Loucy (cell line): ENCODE data around the gene CTRL.
"Not testable (repeated sequence)": the region's sequence is repeated elsewhere in the genome, so short reads cannot be mapped to it uniquely, and the experiment has no call there.

Source experiments
- H2AFZ ChIP-seq: fragments of 200-600 bp; sonication (generic); 2 replicates; pipeline ENCODE4 v1.6.0; 2016; ENCODE audit warnings: antibody characterized with exemption, mild to moderate bottlenecking, low read length, moderate library complexity
- H3F3A ChIP-seq: fragments of 200-600 bp; 2 replicates; pipeline ENCODE4 v1.6.0; 2016; ENCODE audit warnings: antibody characterized with exemption, low read depth, mild to moderate bottlenecking
- H3K27me3 ChIP-seq: fragments of 200-600 bp; sonication (generic); 2 replicates; pipeline ENCODE4 v1.6.1; 2014; ENCODE audit warnings: low read length, mild to moderate bottlenecking; ENCODE audit not compliant: insufficient read depth, poor library complexity, severe bottlenecking
- H3K36me3 ChIP-seq: fragments of 200-600 bp; sonication (generic); 2 replicates; pipeline ENCODE4 v1.6.1; 2016; ENCODE audit warnings: low read length; ENCODE audit not compliant: insufficient read depth
- H3K4me1 ChIP-seq: fragments of 200-600 bp; sonication (generic); 2 replicates; pipeline ENCODE4 v1.5.1; 2014; ENCODE audit warnings: low read length, mild to moderate bottlenecking; ENCODE audit not compliant: insufficient read depth, poor library complexity, severe bottlenecking
- H3K4me2 ChIP-seq: fragments of 200-600 bp; sonication (generic); 2 replicates; pipeline ENCODE4 v1.6.0; 2014; ENCODE audit warnings: antibody characterized with exemption, low read length, low read depth, mild to moderate bottlenecking; ENCODE audit not compliant: poor library complexity, severe bottlenecking
- H3K4me3 ChIP-seq: fragments of 200-600 bp; sonication (generic); 2 replicates; pipeline ENCODE4 v1.5.1; 2014; ENCODE audit warnings: low read length, mild to moderate bottlenecking, mixed read lengths; ENCODE audit not compliant: poor library complexity, severe bottlenecking
- H3K79me2 ChIP-seq: fragments of 200-600 bp; sonication (generic); 2 replicates; pipeline ENCODE4 v1.6.1; 2014; ENCODE audit warnings: low read length; ENCODE audit not compliant: insufficient read depth
- H3K9ac ChIP-seq: fragments of 200-600 bp; sonication (generic); 2 replicates; pipeline ENCODE4 v1.6.0; 2014; ENCODE audit warnings: mild to moderate bottlenecking, low read depth, low read length, moderate library complexity; ENCODE audit not compliant: poor library complexity, severe bottlenecking
- H3K9me2 ChIP-seq: fragments of 200-600 bp; sonication (generic); replicated peaks from 2 replicates; pipeline ENCODE4 v1.6.1; 2016; ENCODE audit warnings: low read depth, low read length, mixed read lengths
- H3K9me3 ChIP-seq: fragments of 200-600 bp; sonication (generic); 2 replicates; pipeline ENCODE4 v1.6.1; 2014; ENCODE audit warnings: mild to moderate bottlenecking, antibody characterized with exemption, low read length, low read depth; ENCODE audit not compliant: insufficient read depth
- H4K20me1 ChIP-seq: fragments of 200-600 bp; sonication (generic); 2 replicates; pipeline ENCODE4 v1.6.0; 2014; ENCODE audit warnings: antibody characterized with exemption, low read length, mild to moderate bottlenecking; ENCODE audit not compliant: insufficient read depth, poor library complexity, severe bottlenecking
- EZH2phosphoT487 ChIP-seq: fragments of 200-600 bp; IDR thresholded peaks from 2 replicates; pipeline ENCODE4 v1.6.1; 2018; ENCODE audit warnings: antibody characterized with exemption, mild to moderate bottlenecking, moderate library complexity, borderline replicate concordance
- TF ChIP-seq, protein P1 (sequence below): fragments of 200-600 bp; sonication (generic); conservative IDR thresholded peaks from 2 replicates; pipeline ENCODE4 v1.5.1; 2014; ENCODE audit warnings: mild to moderate bottlenecking, antibody characterized with exemption, low read length

The CTRL gene

DNA sequence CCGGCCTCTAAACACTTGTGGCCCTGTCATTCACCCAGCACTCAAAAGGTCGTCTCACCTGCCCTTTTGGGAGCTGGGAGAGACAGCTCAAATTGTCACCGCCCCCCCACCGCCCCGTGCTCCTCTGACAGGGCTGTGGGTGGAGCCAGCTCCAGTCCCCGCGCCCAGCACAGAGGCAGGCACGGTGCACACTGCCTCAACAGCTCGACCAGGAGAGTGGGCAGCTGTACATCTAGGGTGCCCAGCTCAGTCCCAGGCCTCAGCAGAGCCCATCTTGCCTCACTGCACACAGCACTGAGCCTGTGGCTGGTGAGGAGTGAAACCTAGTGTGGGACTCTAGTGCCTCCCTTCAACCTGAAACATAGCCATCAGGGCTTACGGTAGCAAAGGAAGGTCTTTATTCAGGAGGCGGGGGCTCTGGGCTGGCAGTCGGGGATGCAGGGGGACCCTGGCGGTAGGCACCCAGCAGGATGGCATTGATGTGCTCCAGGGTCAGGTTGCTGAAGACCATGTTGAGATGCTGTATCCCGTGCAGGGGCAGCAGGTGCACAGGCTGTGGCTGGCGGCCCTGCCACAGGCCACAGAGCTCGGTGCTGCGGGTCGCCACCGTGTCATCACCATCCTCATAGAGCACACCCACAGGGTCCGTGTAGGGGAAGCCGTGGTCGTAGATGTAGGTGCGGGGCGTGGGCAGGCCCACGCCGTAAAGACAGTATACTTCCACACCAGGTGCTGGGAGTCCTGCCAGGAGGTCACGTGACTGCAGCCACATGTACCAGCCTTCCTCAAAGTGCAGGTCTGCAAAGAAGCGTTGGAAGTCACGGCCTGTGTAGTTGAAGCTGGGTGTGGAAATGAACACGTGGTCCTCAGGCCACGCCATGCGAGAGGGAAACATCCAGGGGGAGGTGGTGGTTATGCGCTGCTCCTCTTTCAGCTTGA, 8.1 kb upstream of the CTRL start:
- H3K9me2 ChIP-seq, result no peaks in the 10 kb centered on the region
- no peaks in the 10 kb centered on the region for H3K27me3 ChIP-seq
- no peak overlapping the region for H3K4me2 ChIP-seq
- no peak overlapping the region for H2AFZ ChIP-seq
- H3K4me3 ChIP-seq, result no peak overlapping the region
- peaks cover 24% of the 10 kb centered on the region for H3K4me1 ChIP-seq
- H3K9me3 ChIP-seq, result no peaks in the 10 kb centered on the region
- H3K9ac ChIP-seq, result no peak overlapping the region
- H3F3A ChIP-seq, result no peaks in the 10 kb centered on the region; the same call in 1 of the 2 replicates
- TF ChIP-seq, protein P1, sequence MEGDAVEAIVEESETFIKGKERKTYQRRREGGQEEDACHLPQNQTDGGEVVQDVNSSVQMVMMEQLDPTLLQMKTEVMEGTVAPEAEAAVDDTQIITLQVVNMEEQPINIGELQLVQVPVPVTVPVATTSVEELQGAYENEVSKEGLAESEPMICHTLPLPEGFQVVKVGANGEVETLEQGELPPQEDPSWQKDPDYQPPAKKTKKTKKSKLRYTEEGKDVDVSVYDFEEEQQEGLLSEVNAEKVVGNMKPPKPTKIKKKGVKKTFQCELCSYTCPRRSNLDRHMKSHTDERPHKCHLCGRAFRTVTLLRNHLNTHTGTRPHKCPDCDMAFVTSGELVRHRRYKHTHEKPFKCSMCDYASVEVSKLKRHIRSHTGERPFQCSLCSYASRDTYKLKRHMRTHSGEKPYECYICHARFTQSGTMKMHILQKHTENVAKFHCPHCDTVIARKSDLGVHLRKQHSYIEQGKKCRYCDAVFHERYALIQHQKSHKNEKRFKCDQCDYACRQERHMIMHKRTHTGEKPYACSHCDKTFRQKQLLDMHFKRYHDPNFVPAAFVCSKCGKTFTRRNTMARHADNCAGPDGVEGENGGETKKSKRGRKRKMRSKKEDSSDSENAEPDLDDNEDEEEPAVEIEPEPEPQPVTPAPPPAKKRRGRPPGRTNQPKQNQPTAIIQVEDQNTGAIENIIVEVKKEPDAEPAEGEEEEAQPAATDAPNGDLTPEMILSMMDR, result no peak
- TF ChIP-seq EZH2phosphoT487, result no peak
- peaks cover 30% of the 10 kb centered on the region for H3K79me2 ChIP-seq
- peaks cover 7% of the 10 kb centered on the region for H4K20me1 ChIP-seq
- no peaks in the 10 kb centered on the region for H3K36me3 ChIP-seq

DNA sequence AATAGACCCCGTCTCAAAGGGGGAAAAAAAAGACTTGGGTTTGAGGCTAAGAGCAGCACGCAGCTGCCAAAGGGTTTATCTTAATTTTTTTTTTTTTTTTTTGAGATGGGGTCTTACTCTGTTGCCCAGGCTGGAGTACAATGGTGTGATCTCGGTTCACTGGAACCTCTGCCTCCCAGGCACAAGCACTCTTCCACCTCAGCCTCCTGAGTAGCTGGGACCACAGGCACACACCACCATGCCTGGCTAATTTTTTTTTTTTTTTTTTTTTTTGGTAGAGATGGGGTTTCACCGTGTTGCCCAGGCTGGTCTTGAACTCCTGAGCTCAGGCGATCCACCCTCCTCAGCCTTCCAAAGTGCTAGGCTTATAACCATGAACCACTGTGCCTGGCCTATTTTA, 6.1 kb upstream of the CTRL start:
- H4K20me1 ChIP-seq, result not testable (repeated sequence)
- H3K9ac ChIP-seq, result peak overlapping the region; percentile 96

DNA sequence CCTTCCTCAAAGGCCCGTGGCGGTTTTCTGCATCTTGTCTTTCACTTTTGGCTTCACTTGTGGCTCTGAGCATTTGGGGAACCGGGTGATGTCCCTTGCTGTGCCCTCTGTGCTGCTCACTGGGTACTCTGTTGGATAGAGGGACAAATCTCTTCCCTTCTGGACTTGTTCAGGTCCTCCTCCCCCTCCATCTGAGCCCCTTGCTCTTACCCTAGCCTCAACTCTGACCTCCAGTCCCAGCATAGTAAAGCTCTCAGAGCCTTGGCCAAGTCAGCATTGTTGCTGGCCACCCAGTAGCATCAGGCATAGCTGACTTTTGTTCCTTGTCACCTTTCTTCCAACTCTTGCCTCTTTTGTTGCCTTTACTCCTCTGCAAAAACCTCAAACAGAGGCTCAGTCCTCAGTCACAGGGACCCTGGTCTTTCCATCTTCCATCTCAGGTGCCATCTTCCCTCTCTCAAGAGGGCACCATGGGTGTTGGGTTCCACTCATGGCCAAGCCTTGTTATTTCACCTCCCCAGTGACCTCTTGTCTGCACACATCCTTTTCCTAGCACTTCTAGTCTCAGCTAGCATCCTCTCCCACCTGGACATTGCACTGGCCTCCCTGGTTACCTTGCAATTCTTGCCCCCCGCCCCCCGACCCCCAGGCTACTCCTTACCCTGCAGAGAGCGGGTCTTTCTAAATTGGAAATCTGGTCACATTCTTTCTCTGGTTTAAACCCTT, 5.4 kb upstream of the CTRL start:
- Histone ChIP-seq H3K27me3 (no peaks in the 10 kb centered on the region), H4K20me1 (peaks cover 7% of the 10 kb centered on the region), H3K4me1 (peaks cover 24% of the 10 kb centered on the region), H3K9me3 (no peaks in the 10 kb centered on the region), H3K9ac (peak overlapping the region; percentile 96), H3K4me2 (peak overlapping the region; percentile 84), H3K79me2 (peaks cover 30% of the 10 kb centered on the region), H3K9me2 (no peaks in the 10 kb centered on the region), H3K4me3 (peak overlapping the region; percentile 80), H3F3A (no peaks in the 10 kb centered on the region; the same call in 1 of the 2 replicates), H2AFZ (peak overlapping the region; percentile 65), H3K36me3 (no peaks in the 10 kb centered on the region; the same call in 1 of the 2 replicates)
- no peak for TF ChIP-seq EZH2phosphoT487
- TF ChIP-seq, protein P1, result no peak

More for the DNA sequence above, 6.1 kb upstream of the CTRL start:
- H3K27me3 ChIP-seq, H3K9me2 ChIP-seq, H3F3A ChIP-seq, H3K9me3 ChIP-seq, H3K36me3 ChIP-seq, H2AFZ ChIP-seq: not testable (repeated sequence)
- Histone ChIP-seq H3K4me3 (peak overlapping the region; percentile 80), H3K4me2 (peak overlapping the region; percentile 84), H3K79me2 (peaks cover 30% of the 10 kb centered on the region), H3K4me1 (peaks cover 24% of the 10 kb centered on the region)
